ENCODE measurements around the gene STX1A. TPM values are rescaled to one million over a fixed set of nuclear protein-coding genes. Genes with fewer than 3 reads are reported as not detected.

STX1A gene
- total and polyA plus RNA-seq, 2 of the 4 experiments (the other 2 are of a cell fraction) = 9.3 to 22.0 TPM

GRCh38 chr7:73732397-73732796, 12.9 kb upstream of the STX1A start:
- H3K36me3 ChIP-seq (ENCODE audit: control insufficient read depth, insufficient read depth, low read length) = 0 out of 2 replicates have a peak, but pooled peaks cover 6% of the 10 kb centered on the region
- no peaks in the 10 kb centered on the region for H3K27me3 ChIP-seq (ENCODE audit: control insufficient read depth, insufficient read depth, low read length)
- no TSS peak for BruUV-seq (replicated peaks)
- no peak overlapping the region for H3K27ac ChIP-seq (ENCODE audit: insufficient read depth, low read length)
- ATAC-seq (ENCODE audit: low read depth) = no peak
- no peak overlapping the region for H2AK9ac ChIP-seq (replicated peaks; ENCODE audit: low read depth, low read length, poor library complexity)
- no peak overlapping the region for H4K91ac ChIP-seq (ENCODE audit: insufficient read depth, low read depth, low read length)
- no peak overlapping the region for H3K14ac ChIP-seq (replicated peaks; ENCODE audit: low read depth, low read length)
- peaks cover 5 to 15% of the 10 kb centered on the region in 2 experiments; a peak in 3 of 4 replicates for H3K79me1 ChIP-seq (ENCODE audit: low read depth in 1 of 2, low read length in 2 of 2)
- H3K9me3 ChIP-seq (ENCODE audit: control insufficient read depth, insufficient read depth, low read length) = no peaks in the 10 kb centered on the region
- in situ Hi-C loops (cut with MboI; ENCODE audit: low sequenced_read_pairs) (loop anchor here (5.0 kb wide), 1 partner anchor 125 kb away; no protein-coding TSS in a partner anchor), dilution Hi-C loops (cut with HindIII; ENCODE audit: low sequenced_read_pairs, unreplicated experiment) (no loop called here), intact Hi-C loops (cut with micrococcal nuclease) (no loop called here)
- H2BK5ac ChIP-seq (ENCODE audit: low read depth, low read length, poor library complexity, severe bottlenecking) = no peak overlapping the region
- no peak overlapping the region for H4K5ac ChIP-seq (ENCODE audit: low read depth, low read length)
- H2AK5ac ChIP-seq (ENCODE audit: low read depth, low read length) = no peak overlapping the region
- WGBS, 2 experiments (ENCODE audit: extremely low coverage in 2 of 2, insufficient read length in 1 of 2) = no CpG with 5 or more reads among the region's 2 CpGs
- H3K56ac ChIP-seq (ENCODE audit: extremely low read depth, insufficient read depth, low read length) = no peak overlapping the region
- no peaks in the 10 kb centered on the region; the same call in 1 of the 2 replicates for H3K4me1 ChIP-seq (ENCODE audit: control insufficient read depth, insufficient read depth, low read length)
- H3K9me1 ChIP-seq (ENCODE audit: insufficient read depth, low read length) = peaks cover 6% of the 10 kb centered on the region
- no peak overlapping the region for H2BK120ac ChIP-seq (ENCODE audit: low read depth, low read length)
- ChIA-PET CTCF (no interaction called here), POLR2A (ENCODE audit: unreplicated experiment) (interaction anchor here (0.6 kb wide), 1 partner anchor 40 kb away, joined by 6 read pairs; no protein-coding TSS in a partner anchor)
- no peak overlapping the region for H2AFZ ChIP-seq (replicated peaks; ENCODE audit: low read length, poor library complexity)
- H3K9ac ChIP-seq (ENCODE audit: low read depth, low read length) = no peak overlapping the region
- no peak overlapping the region for H3K4me3 ChIP-seq (ENCODE audit: insufficient read depth, low read depth, low read length)
- DNase-seq = no peak
- no peak overlapping the region for H4K8ac ChIP-seq (ENCODE audit: low read depth in 2 of 2, low read length in 2 of 2)
- H3K23ac ChIP-seq (ENCODE audit: low read depth, low read length) = no peak overlapping the region
- no peak overlapping the region for H2BK15ac ChIP-seq (ENCODE audit: low read depth, low read length)
- H2BK20ac ChIP-seq (ENCODE audit: low read depth, low read length) = no peak overlapping the region
- H4K20me1 ChIP-seq (ENCODE audit: insufficient read depth, low read length) = no peaks in the 10 kb centered on the region
- H3K4ac ChIP-seq (ENCODE audit: low read depth, low read length) = no peak overlapping the region
- H3K4me2 ChIP-seq (ENCODE audit: low read depth, low read length) = no peak overlapping the region
- no peak overlapping the region for H3K18ac ChIP-seq (ENCODE audit: low read depth, low read length)
- no peak for TF ChIP-seq MAZ (IDR thresholded peaks at IDR 0.05; ENCODE audit: borderline replicate concordance, low read depth, low read length)
- TF ChIP-seq CHD1 (IDR thresholded peaks at IDR 0.05; ENCODE audit: low read depth, low read length) = no peak
- TF ChIP-seq SMC3 (IDR thresholded peaks at IDR 0.05; ENCODE audit: low read depth, low read length) = no peak
- TF ChIP-seq POLR2A (IDR thresholded peaks at IDR 0.05; ENCODE audit: low read depth, low read length) = no peak
- TF ChIP-seq, protein P1, sequence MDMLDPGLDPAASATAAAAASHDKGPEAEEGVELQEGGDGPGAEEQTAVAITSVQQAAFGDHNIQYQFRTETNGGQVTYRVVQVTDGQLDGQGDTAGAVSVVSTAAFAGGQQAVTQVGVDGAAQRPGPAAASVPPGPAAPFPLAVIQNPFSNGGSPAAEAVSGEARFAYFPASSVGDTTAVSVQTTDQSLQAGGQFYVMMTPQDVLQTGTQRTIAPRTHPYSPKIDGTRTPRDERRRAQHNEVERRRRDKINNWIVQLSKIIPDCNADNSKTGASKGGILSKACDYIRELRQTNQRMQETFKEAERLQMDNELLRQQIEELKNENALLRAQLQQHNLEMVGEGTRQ (IDR thresholded peaks at IDR 0.05; ENCODE audit: low read depth, low read length) = no peak
- TF ChIP-seq RCOR1 (IDR thresholded peaks at IDR 0.05; ENCODE audit: insufficient replicate concordance, low read length) = no peak
- no peak for TF ChIP-seq FOS (IDR thresholded peaks at IDR 0.05; ENCODE audit: low read depth, low read length)
- TF ChIP-seq RFX5 (IDR thresholded peaks at IDR 0.05; ENCODE audit: low read depth, low read length) = no peak
- TF ChIP-seq NFE2L2 (IDR thresholded peaks at IDR 0.05; ENCODE audit: low read depth, low read length) = no peak
- no peak for TF ChIP-seq CEBPB (IDR thresholded peaks at IDR 0.05; ENCODE audit: low read depth, low read length)
- TF ChIP-seq, protein P2, sequence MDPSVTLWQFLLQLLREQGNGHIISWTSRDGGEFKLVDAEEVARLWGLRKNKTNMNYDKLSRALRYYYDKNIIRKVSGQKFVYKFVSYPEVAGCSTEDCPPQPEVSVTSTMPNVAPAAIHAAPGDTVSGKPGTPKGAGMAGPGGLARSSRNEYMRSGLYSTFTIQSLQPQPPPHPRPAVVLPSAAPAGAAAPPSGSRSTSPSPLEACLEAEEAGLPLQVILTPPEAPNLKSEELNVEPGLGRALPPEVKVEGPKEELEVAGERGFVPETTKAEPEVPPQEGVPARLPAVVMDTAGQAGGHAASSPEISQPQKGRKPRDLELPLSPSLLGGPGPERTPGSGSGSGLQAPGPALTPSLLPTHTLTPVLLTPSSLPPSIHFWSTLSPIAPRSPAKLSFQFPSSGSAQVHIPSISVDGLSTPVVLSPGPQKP (IDR thresholded peaks at IDR 0.05; ENCODE audit: borderline replicate concordance, low read depth, low read length) = no peak
- no peak for TF ChIP-seq RAD21 (IDR thresholded peaks at IDR 0.05; ENCODE audit: low read length)
- TF ChIP-seq, protein P3, sequence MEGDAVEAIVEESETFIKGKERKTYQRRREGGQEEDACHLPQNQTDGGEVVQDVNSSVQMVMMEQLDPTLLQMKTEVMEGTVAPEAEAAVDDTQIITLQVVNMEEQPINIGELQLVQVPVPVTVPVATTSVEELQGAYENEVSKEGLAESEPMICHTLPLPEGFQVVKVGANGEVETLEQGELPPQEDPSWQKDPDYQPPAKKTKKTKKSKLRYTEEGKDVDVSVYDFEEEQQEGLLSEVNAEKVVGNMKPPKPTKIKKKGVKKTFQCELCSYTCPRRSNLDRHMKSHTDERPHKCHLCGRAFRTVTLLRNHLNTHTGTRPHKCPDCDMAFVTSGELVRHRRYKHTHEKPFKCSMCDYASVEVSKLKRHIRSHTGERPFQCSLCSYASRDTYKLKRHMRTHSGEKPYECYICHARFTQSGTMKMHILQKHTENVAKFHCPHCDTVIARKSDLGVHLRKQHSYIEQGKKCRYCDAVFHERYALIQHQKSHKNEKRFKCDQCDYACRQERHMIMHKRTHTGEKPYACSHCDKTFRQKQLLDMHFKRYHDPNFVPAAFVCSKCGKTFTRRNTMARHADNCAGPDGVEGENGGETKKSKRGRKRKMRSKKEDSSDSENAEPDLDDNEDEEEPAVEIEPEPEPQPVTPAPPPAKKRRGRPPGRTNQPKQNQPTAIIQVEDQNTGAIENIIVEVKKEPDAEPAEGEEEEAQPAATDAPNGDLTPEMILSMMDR (conservative IDR thresholded peaks at IDR 0.05; ENCODE audit: low read depth, low read length) = no peak
